DMS114 treated with DMSO at 0.1 percent for 48 hours (cell line): Measurements from ENCODE around the gene EIF1AD.
"Not testable (repeated sequence)": the region's sequence is repeated elsewhere in the genome, so short reads cannot be mapped to it uniquely, and the experiment has no call there.

Source experiments
- DNase-seq: peaks from one replicate; lab custom pipeline; 2025; ENCODE audit not compliant: unreplicated experiment; lab: John Stamatoyannopoulos, UW

Gene EIF1AD

DNA sequence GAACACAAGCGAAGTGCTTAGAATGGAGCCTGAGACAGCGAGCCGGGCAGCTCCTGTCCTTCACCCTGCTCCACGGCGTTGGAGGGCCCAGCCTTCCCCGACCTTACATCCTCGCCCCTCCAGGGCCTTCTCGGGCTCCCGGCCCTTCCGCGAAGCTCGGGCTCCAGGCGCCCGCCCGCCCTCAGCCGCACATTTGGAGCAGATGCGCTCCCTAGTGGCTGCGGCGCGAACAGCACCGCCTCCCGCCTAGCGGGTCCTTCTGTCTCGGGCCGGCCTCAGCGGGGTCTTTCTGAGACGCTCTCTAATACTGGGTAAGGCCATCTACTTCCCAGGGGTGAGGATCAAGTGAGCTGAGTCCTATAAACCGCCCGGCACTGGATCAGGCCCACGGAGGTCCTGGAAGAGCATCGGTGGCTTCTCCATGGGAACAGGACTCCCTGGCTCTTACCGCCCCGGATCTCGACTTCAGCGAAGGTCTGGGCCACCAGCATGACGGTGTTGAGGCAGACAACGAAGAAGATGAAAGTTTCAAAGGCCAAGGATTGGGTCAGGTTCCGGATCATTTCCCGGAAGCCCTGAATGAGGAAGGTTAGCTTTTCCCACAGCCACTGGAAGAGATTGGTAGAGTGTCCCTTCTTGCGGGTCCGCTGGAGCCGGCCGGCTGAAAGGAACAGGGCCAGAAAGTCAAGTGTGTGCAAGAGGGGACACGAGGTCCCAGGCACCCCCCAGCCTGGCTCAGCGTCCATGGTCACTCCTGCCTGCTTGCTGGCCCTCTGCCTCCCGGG, 20.6 kb upstream of the EIF1AD start:
- peak; percentile 42 for DNase-seq

DNA sequence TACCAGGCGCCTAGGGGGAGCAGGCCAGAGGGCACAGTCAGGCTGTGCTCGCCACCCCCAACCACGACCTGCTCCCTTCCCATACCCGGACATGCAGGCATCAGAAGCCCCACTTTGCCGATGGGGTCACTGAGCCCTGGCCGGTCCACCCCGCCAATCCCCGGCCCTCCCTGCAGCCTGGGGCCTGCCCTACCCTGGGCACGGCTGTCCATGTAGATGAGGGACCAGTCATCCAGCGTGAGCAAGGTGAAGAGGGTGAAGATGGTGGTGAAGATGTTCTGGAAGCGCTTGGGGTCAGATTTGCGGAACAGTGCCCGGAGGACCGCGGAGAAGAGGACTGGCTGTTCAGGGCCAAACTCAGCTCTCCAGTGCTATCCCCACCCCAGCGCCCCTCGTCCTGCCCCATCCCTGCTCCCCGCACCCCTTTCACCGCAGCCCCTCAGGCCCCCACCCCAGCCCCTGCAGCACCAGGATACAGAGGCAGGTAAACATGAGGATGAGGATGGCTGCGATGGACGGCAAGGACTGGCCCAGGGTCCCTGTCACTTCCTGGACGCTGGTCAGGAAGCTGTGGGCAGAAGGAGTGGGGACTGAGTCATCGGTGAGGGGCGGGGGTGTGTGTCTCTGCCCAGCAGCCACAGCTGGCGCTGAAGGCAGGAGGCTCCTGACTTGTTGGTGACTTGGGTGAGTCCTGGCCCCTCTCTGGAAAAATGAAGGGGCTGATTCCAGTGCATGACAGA, 18.8 kb upstream of the EIF1AD start:
- no peak for DNase-seq

- DNase-seq: no peak
Measured at GRCh38 chr11:66020212-66020611, 18.3 kb upstream of the EIF1AD start.

- no peak for DNase-seq
Measured at GRCh38 chr11:66017321-66017720, 15.4 kb upstream of the EIF1AD start.

DNA sequence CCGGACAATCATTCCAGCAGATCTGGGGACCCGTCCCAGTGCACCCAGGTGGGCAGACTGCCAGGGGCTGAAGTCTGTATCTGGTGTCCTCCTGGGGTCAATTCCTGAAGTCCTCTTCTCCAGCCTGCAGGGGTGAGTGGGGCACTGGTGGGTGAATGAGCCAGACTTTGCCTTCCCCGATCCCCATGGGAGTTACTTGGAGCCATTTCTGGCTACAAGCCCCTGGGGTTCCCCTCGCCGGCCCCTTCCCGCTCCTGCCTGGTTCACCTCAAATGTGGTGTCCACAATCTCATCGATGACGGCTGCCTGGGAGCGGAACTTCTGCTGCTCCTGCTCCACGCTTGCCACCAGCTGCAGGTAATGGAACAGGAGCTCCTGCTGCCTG, 14.8 kb upstream of the EIF1AD start:
- no peak for DNase-seq

DNA sequence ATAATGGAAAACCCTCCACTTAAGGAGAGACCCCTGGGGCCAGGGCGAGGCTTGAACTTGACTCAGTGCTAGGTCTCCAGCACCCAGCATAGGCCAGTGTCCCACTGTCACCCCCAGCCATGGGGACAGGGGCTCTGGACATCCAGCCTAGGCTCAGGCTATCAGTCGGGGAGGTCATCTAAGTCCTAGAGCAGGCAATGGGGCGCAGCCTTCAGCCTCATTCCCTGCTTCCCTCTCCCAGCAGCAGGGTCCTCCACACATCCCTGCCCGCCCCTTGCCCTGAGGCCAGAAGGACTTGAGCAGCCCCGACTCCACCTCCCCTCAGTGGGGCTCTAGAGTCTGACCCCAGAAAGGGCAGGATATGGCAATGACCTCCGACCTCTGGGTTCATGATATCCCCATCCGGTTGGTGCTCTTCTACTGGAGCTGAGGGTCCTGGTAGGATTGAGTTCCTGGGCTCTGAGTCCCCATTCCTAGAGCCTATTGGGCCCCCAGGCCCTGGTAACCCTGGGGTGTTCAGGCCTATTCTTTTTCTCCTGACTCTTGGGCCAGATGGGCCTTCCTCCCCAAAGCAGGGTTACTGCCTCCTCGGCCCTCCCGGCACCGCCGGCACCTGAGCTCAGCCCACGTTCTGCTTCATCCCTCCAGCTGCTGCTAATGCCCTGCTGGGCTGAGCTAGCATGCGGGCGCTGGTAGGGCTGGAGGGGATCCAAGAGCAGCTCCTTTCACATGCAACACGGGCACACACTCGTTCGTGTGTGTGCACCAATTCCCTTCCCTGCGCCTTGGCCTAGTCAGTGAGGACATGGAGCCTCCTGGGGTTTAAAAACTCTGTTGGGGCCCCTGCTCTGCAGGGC, 14.2 kb upstream of the EIF1AD start:
- no peak for DNase-seq

DNA sequence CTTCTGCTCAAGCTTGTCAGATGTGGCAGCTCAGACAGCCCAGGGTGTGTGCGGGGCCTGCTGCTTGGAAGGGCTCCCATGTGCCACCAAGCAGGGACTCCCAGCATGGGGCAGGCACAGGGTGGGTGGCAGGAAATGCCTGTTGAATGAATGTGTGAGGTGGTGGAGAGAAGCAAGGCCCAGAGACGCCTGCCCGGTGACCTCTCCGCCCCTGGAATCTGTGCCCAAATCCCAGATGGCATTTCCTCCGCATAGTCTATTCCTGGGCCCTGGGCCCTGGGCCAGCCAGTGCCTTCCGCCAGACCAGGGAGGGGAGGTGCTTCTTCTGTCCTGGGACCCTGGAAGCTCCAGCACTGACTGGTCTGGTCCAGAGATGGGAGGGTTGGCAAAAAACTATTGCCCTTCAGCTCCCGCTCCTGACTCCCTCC, 13.5 kb upstream of the EIF1AD start:
- no peak for DNase-seq

- no peak for DNase-seq
Measured at GRCh38 chr11:66014804-66015453, 13.0 kb upstream of the EIF1AD start.

- DNase-seq: no peak
Measured at GRCh38 chr11:66013762-66014100, 11.8 kb upstream of the EIF1AD start.

DNA sequence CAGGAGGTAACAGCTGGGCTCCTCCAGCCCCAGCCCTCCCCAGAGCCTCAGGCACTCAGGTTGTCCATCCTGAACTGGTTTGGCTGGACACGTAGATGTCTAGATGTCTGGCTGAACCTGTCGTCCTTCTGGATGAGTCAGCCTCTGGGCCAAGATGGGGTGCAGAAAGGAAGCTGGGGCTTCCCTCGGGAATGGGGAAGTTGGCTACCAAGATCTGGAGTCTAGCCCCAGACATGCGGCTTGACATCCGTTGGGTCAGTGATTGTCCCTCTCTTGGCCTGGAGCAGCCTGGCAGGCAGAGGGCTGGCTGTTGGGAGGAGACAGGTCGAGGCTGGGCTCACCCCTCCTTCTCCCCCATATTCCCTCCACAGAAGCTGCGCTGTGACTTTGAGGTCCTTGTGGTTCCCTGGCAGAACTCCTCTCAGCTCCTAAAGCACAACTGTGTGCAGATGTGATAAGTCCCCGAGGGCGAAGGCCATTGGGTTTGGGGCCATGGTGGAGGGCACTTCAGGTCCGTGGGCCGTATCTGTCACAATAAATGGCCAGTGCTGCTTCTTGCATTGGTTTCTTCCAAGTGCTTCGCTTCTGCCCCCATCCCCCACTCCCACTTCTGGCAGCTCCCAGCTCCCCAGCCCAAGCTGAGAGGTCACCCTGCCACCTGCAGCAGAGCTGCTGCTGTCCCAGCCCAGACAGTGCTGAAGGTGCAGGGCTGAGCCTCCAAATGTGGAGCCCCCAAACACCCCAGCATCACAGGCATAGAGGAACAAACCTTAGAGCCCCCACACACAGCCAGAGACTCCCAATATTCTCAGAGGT, 11.2 kb upstream of the EIF1AD start:
- no peak for DNase-seq

DNA sequence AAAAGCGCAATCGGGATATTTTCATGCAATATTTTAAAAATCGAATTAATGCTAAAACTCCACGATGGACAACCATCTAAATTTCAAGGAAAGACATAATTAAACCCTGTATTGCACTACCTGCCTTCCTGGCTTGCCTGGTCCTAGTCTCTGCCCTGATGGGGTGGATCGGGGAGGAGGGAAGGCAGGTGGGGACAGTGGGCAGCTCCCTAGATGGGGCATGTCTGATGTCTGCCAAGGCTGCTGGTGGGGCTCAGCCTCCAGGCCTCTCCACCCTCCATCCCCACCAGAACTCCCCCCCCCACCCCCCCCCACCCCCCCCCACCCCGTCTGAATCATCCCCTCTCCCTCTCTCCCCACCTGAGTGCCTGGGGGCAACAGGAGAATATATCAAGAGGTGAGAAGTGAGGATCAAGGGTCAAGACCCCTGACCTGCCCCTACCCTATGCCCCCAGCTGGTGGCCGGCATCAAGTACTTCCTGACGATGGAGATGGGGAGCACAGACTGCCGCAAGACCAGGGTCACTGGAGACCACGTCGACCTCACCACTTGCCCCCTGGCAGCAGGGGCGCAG, 10.5 kb upstream of the EIF1AD start:
- DNase-seq: no peak

DNA sequence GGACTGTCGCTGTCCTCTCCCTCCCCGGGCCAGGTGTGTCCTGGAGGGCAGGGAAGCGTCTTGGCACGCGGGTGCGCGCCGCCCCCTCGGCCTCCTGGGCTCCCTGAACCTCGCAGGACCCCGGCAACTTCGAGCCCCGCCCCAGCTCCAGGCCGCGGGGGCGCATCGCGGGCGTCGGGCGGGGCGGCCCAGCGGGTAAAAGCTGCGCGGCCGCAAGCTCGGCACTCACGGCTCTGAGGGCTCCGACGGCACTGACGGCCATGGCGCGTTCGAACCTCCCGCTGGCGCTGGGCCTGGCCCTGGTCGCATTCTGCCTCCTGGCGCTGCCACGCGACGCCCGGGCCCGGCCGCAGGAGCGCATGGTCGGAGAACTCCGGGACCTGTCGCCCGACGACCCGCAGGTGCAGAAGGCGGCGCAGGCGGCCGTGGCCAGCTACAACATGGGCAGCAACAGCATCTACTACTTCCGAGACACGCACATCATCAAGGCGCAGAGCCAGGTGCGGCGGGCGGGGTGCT, 9.9 kb upstream of the EIF1AD start, which contains the start of gene CST6:
Gene CST6, plus strand, starts transcription at position 224 of the 519 bp plus-strand sequence. Its CDS starts 37 bp downstream, at position 261.
- no peak for DNase-seq

GRCh38 chr11:66011239-66011784, 9.4 kb upstream of the EIF1AD start:
- no peak for DNase-seq

GRCh38 chr11:66010036-66010435, 8.1 kb upstream of the EIF1AD start:
- DNase-seq: not testable (repeated sequence)

- no peak for DNase-seq
Measured at GRCh38 chr11:66008468-66009101, 6.6 kb upstream of the EIF1AD start.

- no peak for DNase-seq
Measured at GRCh38 chr11:66008095-66008467, 6.1 kb upstream of the EIF1AD start.

DNA sequence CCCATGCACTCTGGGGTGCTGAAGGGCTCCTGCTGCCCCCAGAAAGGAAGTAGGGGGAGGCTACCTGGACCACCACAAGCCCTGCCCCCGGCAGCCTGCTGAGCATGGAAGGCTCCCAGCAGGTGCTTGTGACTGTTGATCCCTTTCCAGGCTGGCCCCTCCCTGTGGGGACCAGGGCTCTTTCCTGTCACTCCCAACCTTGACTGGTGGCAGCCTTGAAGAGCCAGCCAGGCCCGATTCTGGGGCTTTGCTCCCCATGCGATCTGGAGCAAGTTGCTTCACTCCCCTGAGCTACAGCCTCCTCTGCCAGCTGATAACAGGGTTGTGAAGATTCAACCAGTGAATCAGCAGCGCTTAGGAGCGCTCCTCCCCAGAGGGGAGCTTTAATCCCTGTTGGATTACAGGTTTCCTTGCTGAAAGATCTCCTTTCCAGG, 5.3 kb upstream of the EIF1AD start:
- DNase-seq: no peak

DNA sequence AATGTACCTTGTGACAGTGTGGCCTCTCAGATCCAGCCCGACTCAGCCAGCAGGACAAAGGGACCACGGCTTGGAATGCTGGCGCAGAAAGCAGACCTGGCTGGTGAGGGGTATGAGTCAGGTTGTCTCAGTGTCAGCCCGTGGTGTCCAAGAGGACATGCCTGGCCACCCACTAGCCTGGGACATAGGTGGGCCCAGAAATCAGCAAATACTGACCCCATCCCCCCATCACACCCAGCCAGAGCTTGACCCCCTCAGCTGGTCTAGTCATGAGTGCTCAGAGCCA, 4.9 kb upstream of the EIF1AD start:
- DNase-seq: no peak
